GM12892 (cell line): ENCODE results near the gene PLEKHH2.

Source experiments
- POLR2A ChIP-seq: IDR thresholded peaks from 2 replicates; pipeline ENCODE4 v1.6.1; 2011; ENCODE audit warnings: low read depth, low read length, control low read depth
- POLR2AphosphoS5 ChIP-seq: IDR thresholded peaks from 2 replicates; pipeline ENCODE4 v1.6.1; 2011; ENCODE audit warnings: low read depth, low read length, control low read depth
- TAF1 ChIP-seq: IDR thresholded peaks from 2 replicates; pipeline ENCODE4 v1.6.1; 2011; ENCODE audit warnings: low read depth, mild to moderate bottlenecking, control low read depth, low read length, borderline replicate concordance

- TF ChIP-seq TAF1 (no peak), POLR2AphosphoS5 (no peak), POLR2A (no peak)
These were observed 73.8 kb downstream of the PLEKHH2 start for GRCh38 chr2:43710866-43711265.
